HG02678 (cell line): ENCODE data around the gene TMEM218.
"Not testable (repeated sequence)": the region's sequence is repeated elsewhere in the genome, so short reads cannot be mapped to it uniquely, and the experiment has no call there.

ENCODE experiments used
- ATAC-seq: cut with Tn5 transposase; IDR thresholded peaks from one replicate; pipeline ENCODE4 v1.9.1; 2021; ENCODE audit warnings: mild to moderate bottlenecking, moderate library complexity; ENCODE audit not compliant: unreplicated experiment

The TMEM218 gene

DNA sequence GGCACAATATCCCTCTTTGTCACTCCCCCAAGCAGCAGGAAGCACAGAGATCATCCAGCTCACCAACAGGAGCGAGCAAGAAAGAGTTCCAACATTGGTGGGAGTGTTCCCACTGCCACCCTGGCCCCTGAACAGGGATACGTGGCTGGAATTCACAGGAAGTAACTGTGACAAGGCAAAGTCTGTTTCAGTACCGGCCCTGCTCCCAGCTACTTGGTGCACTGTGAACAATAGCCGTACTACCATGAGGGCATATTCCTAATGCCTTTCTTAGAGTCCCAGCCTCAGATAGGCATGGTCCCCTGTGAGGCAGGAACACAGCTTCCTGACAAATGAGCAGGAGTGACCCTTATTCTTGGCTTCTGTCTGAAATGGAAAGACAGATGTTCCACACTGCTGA is 50.1 kb downstream of the TMEM218 start:
- ATAC-seq: no peak

DNA sequence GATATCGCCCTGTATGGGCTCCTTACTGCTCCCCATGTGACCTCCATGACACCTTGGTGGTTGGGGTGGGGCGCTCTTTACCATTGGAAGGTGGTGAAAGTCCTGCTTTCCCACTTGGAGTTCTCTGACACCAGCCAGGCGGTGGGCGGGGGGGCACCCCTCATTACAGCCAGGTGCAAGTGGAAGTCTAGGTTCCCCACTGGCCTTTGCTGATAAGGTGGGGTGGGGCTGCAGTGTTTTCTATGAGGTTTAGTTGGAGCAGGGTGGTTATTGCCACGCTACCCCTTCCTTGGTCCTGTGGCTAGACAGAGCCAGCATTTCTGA is 53.8 kb downstream of the TMEM218 start:
- ATAC-seq: no peak

DNA sequence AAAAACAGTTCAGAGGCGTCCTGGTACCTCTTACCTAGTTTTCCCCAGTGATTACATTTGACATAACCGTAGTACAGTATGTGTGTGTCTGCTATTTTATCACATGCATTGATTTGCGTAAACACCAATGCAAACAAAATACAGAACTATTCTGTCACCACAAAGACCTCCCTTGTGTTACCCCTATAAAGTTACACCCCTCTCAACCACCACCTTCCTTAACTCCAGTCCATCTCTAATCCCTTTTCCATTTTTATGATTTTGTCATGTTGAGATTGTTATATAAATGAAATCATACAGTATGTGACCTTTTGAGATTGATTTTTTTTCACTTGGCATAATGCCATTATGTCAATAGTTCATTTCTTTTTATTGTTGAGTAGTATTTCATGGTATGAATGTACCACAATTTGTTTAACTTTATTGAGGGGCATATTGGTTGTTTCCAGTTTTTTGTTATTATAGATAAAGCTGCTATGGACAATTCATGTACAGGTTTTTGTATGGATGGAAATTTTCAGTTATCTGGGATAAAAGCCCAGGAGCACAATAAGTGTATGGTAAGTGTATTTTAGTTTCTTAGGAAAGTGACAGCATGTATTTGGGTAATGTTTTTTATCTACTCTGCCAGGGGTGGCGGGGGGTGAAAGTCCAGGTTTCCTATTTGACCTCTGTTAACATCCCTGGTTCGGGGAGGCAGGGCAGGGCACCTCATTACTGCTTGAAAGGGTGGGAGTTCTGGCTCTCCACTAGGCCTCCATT is 54.3 kb downstream of the TMEM218 start:
- ATAC-seq: no peak

DNA sequence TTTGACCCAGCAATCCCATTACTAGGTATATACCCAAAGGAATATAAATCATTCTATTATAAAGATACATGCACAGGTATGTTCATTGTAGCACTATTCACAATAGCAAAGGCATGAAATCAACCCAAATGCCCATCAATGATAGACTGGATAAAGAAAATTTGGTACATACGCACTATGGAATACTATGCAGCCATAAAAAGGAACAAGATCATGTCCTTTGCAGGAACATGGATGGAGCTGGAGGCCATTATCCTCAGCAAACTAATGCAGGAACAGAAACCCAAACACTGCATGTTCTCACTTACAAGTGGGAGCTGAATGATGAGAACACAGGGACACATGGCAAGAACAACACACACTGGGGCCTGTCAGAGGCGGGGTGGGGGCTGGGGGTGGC is 55.3 kb downstream of the TMEM218 start:
- not testable (repeated sequence) for ATAC-seq

DNA sequence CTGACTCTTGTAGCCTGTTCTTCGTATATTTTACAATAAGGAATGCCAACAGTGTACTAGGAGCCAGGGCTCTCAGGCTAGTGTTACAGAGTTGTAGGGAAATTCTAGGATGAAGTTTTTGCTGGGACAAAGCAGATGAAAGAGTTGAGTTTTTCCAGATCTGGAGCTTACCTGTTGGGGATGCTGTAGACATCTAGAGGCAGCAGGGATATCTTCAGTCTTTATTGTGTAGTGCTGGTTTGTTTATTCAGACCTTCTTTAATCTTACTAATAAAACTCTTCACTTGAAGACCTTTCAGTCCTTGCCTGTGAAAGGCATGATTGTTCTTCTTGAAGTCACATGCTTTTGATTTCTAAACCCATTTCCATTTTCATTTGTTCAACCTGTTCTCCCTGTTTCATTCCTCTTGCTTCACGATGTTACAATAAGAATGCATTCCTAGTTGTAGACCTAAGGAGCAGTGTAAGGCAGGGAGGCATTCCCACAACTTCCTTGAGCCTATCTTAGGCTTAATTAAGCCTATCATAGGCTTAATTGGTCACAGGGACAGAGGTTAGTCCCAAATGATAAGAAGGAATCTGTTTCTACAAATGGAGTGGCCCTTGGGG is 56.2 kb downstream of the TMEM218 start:
- no peak for ATAC-seq

DNA sequence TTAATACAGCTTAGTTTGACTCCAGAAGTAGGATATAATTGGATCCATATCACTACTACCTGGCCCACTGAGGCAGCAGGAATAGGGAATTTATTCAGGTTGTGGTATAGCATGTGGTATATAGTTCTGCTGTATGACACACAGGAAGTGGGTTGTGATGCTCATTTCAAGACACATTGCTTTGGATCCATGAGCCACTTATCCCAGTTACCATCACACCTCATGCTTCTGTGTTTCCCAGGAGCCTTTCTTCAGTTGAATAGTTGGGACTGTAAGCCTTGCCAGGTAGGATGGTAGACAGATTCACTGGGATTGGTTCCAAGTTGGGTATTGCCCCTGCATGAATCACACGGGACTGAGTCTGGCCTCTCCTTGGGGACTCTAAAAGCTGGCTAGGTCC is 58.3 kb downstream of the TMEM218 start:
- no peak for ATAC-seq

DNA sequence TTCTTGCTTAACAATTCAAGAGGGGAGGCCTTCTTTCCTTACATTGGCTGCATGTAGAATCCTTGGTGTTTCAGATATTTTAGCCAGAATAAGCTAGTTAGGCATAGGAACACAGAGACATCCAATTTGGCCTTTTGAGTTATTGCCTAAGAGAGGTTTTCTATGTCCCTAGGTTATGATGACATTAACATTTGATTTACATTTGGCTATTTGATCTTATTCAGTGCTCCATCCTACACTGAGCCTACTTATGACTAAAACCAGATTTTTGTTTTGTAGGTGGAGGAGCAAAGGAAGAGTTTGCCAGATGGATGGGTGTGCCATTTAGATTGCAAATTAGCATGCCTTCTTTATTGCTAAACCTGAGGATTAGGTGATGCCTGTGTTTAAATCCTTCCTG is 59.4 kb downstream of the TMEM218 start:
- no peak for ATAC-seq

DNA sequence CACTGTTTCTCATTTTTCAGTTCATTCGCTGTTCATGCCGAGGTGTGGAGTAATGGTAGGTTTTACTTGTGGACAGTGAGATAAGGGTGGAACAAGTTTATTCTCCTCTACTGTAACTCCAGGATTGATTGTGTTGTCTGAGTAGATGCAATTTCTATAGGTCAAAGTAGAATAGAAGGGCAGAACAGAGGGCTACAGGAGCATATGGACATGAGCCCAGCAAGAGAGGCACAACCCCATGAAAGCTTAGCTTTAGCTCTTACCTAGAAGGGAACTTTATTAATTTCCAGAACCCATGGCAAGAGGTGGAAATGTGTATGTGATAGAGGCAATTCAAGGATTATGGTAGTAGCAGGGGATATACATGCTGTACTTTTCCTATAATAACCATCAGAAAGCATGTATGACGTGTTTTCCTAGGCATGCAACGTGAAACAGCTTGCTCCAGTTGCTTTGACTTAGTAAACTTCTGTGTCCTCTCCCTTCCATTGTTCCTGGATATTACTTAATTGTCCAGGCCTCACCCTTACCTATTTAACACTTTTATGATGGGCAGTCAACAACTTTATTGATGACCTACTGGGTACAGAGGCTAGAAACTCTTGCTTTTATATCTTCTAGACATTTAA is 62.1 kb downstream of the TMEM218 start:
- no peak for ATAC-seq
